ENCODE measurements around the gene GALNT14.

- no peak for TF ChIP-seq CTCF (conservative IDR thresholded peaks at IDR 0.05 in 1 of 2, IDR thresholded peaks at IDR 0.05 in 1 of 2; ENCODE audit: low read depth in 1 of 2, low read length in 2 of 2)
- no peak for TF ChIP-seq EZH2 (IDR thresholded peaks at IDR 0.05; ENCODE audit: low read length, missing control alignments)
Measured at GRCh38 chr2:31049916-31050588, 88.2 kb downstream of the GALNT14 start.

Data from fibroblast of lung (primary cell).